Endothelial cell of umbilical vein (primary cell): ENCODE results near the gene INHBC. TPM values are rescaled to one million over a fixed set of nuclear protein-coding genes. Genes with fewer than 3 reads are reported as not detected.

Experiments used
- BruUV-seq: library from RNA; stranded (reverse); fragments of 400-500 nt; replicated peaks from 2 replicates; lab custom pipeline; 2021; lab: Mats Ljungman, UMichigan
- CTCF ChIA-PET: fragments of 300-600, 350-600 bp; sonication (Branson Sonifier 250); formaldehyde crosslinking; loops from one replicate; lab custom pipeline; 2021; ENCODE audit warnings: antibody characterized with exemption, inconsistent platforms; lab: Charles Lee
- POLR2A ChIA-PET: fragments of 300-600, 350-600 bp; sonication (Branson Sonifier 250); formaldehyde crosslinking; loops from one replicate; lab custom pipeline; 2021; ENCODE audit warnings: antibody characterized with exemption, inconsistent platforms; lab: Charles Lee
- DNase-seq: peaks from one replicate; pipeline ENCODE4 v3.0.0-alpha.2; 2011; ENCODE audit warnings: low read depth, low spot score
- FAIRE-seq: peaks from 2 replicates; lab custom pipeline; 2011; peaks lifted over from hg19 to GRCh38; lab: Jason Lieb, UNC
- H2AFZ ChIP-seq: 2 replicates; pipeline ENCODE4 v1.6.0; 2012; ENCODE audit warnings: low read depth, low read length, control low read depth, inconsistent platforms
- H3K27ac ChIP-seq: 2 replicates; pipeline ENCODE4 v1.5.1; 2011; ENCODE audit warnings: low read depth, mild to moderate bottlenecking, control low read depth, low read length, moderate library complexity; ENCODE audit not compliant: insufficient read depth
- H3K27me3 ChIP-seq, 2 experiments: 2 replicates each; pipeline versions ENCODE4 v1.6.0 to v1.6.1; 2011; ENCODE audit warnings: low read length in 2 of 2, mixed read lengths in 1 of 2; ENCODE audit not compliant: control insufficient read depth in 2 of 2, insufficient read depth in 2 of 2
- H3K36me3 ChIP-seq, 2 experiments: 2 replicates in 1 of 2; 3 replicates in 1 of 2; pipeline ENCODE4 v1.5.1; 2011; ENCODE audit warnings: low read length in 2 of 2, mild to moderate bottlenecking in 1 of 2, moderate library complexity in 1 of 2; ENCODE audit not compliant: control insufficient read depth in 2 of 2, insufficient read depth in 2 of 2; ENCODE audit errors: extremely low read depth in 1 of 2
- H3K4me1 ChIP-seq: 3 replicates; pipeline ENCODE4 v1.5.1; 2011; ENCODE audit warnings: mild to moderate bottlenecking, low read length; ENCODE audit not compliant: control insufficient read depth, insufficient read depth; ENCODE audit errors: extremely low read depth
- H3K4me2 ChIP-seq: 2 replicates; pipeline ENCODE4 v1.6.1; 2011; ENCODE audit warnings: low read length, control low read depth, mixed read lengths; ENCODE audit not compliant: insufficient read depth
- H3K4me3 ChIP-seq, 3 experiments: fragments of 200-600 bp in 1 of 3; sonication (generic), shearing (Covaris generic) in 1 of 3; replicated peaks in 1 of 3; 2 replicates each; pipeline ENCODE4 v1.5.1; 2011 to 2016; ENCODE audit warnings: control low read depth in 3 of 3, low read length in 3 of 3, mild to moderate bottlenecking in 2 of 3, inconsistent platforms in 1 of 3, low read depth in 1 of 3, moderate library complexity in 1 of 3; ENCODE audit not compliant: insufficient read depth in 1 of 3
- H3K79me2 ChIP-seq: 2 replicates; pipeline ENCODE4 v1.6.0; 2012; ENCODE audit warnings: low read length, inconsistent platforms; ENCODE audit not compliant: control insufficient read depth, insufficient read depth
- H3K9ac ChIP-seq: replicated peaks from 2 replicates; pipeline ENCODE3; 2011; ENCODE audit warnings: low read length, control low read depth; ENCODE audit not compliant: insufficient read depth; ENCODE audit errors: extremely low read depth
- H3K9me1 ChIP-seq: replicated peaks from 3 replicates; pipeline ENCODE4 v1.6.0; 2011; ENCODE audit warnings: mild to moderate bottlenecking, low read length; ENCODE audit not compliant: control insufficient read depth, insufficient read depth; ENCODE audit errors: extremely low read depth
- H3K9me3 ChIP-seq: replicated peaks from 2 replicates; pipeline ENCODE4 v1.5.1; 2012; ENCODE audit warnings: low read length, inconsistent platforms; ENCODE audit not compliant: control insufficient read depth, insufficient read depth
- H4K20me1 ChIP-seq: replicated peaks from 2 replicates; pipeline ENCODE3; 2011; ENCODE audit warnings: mild to moderate bottlenecking, low read length; ENCODE audit not compliant: control insufficient read depth, insufficient read depth; ENCODE audit errors: extremely low read depth
- EZH2 ChIP-seq: IDR thresholded peaks from 2 replicates; pipeline ENCODE4 v1.6.1; 2012; ENCODE audit warnings: borderline replicate concordance, low read depth, mild to moderate bottlenecking, moderate library complexity, low read length, inconsistent platforms; ENCODE audit not compliant: severe bottlenecking
- FOS ChIP-seq: IDR thresholded peaks from 2 replicates; pipeline ENCODE4 v1.6.1; 2011; ENCODE audit warnings: mild to moderate bottlenecking, low read length, moderate library complexity, borderline replicate concordance; ENCODE audit not compliant: insufficient read depth
- GATA2 ChIP-seq: IDR thresholded peaks from 2 replicates; pipeline ENCODE4 v1.7.0; 2011; ENCODE audit warnings: low read depth, mild to moderate bottlenecking, moderate library complexity, mixed read lengths, low read length; ENCODE audit not compliant: insufficient read length, insufficient read depth
- JUN ChIP-seq: IDR thresholded peaks from 2 replicates; pipeline ENCODE4 v1.6.1; 2011; ENCODE audit warnings: borderline replicate concordance, low read depth; ENCODE audit not compliant: insufficient read length, insufficient read depth
- MYC ChIP-seq: IDR thresholded peaks from one replicate; pipeline ENCODE4 v1.6.1; 2011; ENCODE audit warnings: mild to moderate bottlenecking, low read depth, low read length
- POLR2A ChIP-seq: IDR thresholded peaks from 2 replicates; pipeline ENCODE4 v1.6.1; 2012; ENCODE audit warnings: low read depth, mild to moderate bottlenecking, control low read depth, low read length
- POLR2AphosphoS5 ChIP-seq: IDR thresholded peaks from 2 replicates; pipeline ENCODE4 v1.6.1; 2012; ENCODE audit warnings: low read depth, mild to moderate bottlenecking, control low read depth, low read length, moderate library complexity; ENCODE audit not compliant: insufficient read depth
- dilution Hi-C: fragments of 300-500 bp; cut with MboI; formaldehyde crosslinking; loops from one replicate; pipeline ENCODE4 v1.15.0; 2019; ENCODE audit warnings: low sequenced_read_pairs; ENCODE audit not compliant: extremely low pct_ligation_motif_present
- intact Hi-C: fragments of 100-400 bp; cut with micrococcal nuclease; formaldehyde crosslinking; loops from one replicate; pipeline ENCODE4 v1.10.0; 2022
- polyA plus RNA-seq, 4 experiments: library from polyadenylated mRNA; depleted of rRNA in 3 of 4; stranded (reverse) in 3 of 4; unstranded in 1 of 4; fragments of >200 nt; gene quantifications; 2 replicates each; pipeline versions ENCODE4 v1.2.1 to v1.2.3, GENCODE V29; 2011 to 2012; ENCODE audit warnings: missing spikeins in 1 of 4
- total RNA-seq: library from RNA; stranded (reverse); gene quantifications from 2 replicates; pipeline ENCODE4 v1.2.3, GENCODE V29; 2021
- TF ChIP-seq, protein P1 (sequence below): IDR thresholded peaks from 2 replicates; pipeline ENCODE4 v1.6.1; 2011; ENCODE audit not compliant: insufficient read depth, insufficient read length
- TF ChIP-seq, protein P2 (sequence below), 2 donors: IDR thresholded peaks; 1 replicate in 1 of 2; 2 replicates in 1 of 2; pipeline ENCODE4 v1.5.1; 2011; ENCODE audit warnings: low read length in 2 of 2, mild to moderate bottlenecking in 2 of 2, moderate library complexity in 2 of 2, control low read depth in 1 of 2, inconsistent platforms in 1 of 2, low read depth in 1 of 2; ENCODE audit not compliant: insufficient read depth in 1 of 2; ENCODE audit errors: extremely low read depth in 1 of 2

INHBC gene
- total and polyA plus RNA-seq, 2 donors (not counting 3 experiments of a cell fraction or from before 2014, with no cell fraction given): not detected

DNA sequence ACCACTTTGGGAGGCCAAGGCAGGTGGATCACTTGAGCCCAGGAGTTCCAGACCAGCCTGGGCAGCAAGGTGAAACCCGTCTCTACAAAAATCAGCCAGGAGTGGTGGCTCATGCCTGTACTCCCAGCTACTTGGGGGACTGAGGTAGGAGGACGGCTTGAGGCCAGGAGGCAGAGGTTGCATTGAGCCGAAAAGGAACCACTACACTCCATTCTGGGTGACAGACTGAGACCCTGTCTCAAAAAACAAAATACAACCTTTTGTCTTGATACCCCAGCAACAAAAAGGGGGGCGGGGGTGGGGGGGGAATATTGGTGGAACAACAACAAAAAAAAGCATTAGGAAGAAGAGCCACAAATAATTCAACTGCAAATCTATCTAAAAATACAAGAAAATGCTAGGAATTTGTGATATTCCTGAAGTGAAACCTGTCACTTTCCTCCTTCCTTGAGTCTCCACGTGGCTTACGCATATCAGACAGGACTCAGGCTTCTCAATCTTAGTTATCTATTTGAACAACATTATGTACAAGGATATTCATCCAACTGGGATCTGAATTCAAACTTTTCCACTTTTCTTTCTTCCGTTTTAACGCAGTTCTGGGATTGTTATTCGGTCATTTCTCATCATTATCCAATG is 5.0 kb upstream of the INHBC start:
- peak overlapping the region; percentile 93 for H3K4me2 ChIP-seq
- H3K27ac ChIP-seq: peak overlapping the region; percentile 64
- H2AFZ ChIP-seq: peak overlapping the region; percentile 16
- TSS peak; percentile 67 for BruUV-seq
- peaks cover 6% of the 10 kb centered on the region for H3K4me1 ChIP-seq
- no peaks in the 10 kb centered on the region for H3K36me3 ChIP-seq
- no peaks in the 10 kb centered on the region for H3K9me3 ChIP-seq
- dilution Hi-C loops (no loop called here), intact Hi-C loops (loop anchor here (2.0 to 5.0 kb wide), 2 partner anchors 23 to 122 kb away; no protein-coding TSS in a partner anchor)
- peak overlapping the region; percentile 82 for H3K9ac ChIP-seq
- TF ChIP-seq, protein P1, sequence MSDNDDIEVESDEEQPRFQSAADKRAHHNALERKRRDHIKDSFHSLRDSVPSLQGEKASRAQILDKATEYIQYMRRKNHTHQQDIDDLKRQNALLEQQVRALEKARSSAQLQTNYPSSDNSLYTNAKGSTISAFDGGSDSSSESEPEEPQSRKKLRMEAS: peak; percentile 43
- no peak for TF ChIP-seq JUN
- ChIA-PET POLR2A (interaction anchor here (0.6 kb wide), 1 partner anchor 16 kb away, joined by 4 read pairs; no protein-coding TSS in a partner anchor), CTCF (interaction anchor here (1.0 to 2.2 kb wide), 7 partner anchors 9 to 122 kb away, joined by 3 to 12 read pairs (median 7); partner anchors contain the start of genes GLI1 and INHBE)
- H3K9me1 ChIP-seq: no peaks in the 10 kb centered on the region
- no peaks in the 10 kb centered on the region for H4K20me1 ChIP-seq
- no peak for DNase-seq
- H3K4me3 ChIP-seq: peak overlapping the region; percentile 29 to 75 (median 69)
- FAIRE-seq: no peak
- H3K79me2 ChIP-seq: peaks cover 21% of the 10 kb centered on the region
- no peaks in the 10 kb centered on the region for H3K27me3 ChIP-seq

DNA sequence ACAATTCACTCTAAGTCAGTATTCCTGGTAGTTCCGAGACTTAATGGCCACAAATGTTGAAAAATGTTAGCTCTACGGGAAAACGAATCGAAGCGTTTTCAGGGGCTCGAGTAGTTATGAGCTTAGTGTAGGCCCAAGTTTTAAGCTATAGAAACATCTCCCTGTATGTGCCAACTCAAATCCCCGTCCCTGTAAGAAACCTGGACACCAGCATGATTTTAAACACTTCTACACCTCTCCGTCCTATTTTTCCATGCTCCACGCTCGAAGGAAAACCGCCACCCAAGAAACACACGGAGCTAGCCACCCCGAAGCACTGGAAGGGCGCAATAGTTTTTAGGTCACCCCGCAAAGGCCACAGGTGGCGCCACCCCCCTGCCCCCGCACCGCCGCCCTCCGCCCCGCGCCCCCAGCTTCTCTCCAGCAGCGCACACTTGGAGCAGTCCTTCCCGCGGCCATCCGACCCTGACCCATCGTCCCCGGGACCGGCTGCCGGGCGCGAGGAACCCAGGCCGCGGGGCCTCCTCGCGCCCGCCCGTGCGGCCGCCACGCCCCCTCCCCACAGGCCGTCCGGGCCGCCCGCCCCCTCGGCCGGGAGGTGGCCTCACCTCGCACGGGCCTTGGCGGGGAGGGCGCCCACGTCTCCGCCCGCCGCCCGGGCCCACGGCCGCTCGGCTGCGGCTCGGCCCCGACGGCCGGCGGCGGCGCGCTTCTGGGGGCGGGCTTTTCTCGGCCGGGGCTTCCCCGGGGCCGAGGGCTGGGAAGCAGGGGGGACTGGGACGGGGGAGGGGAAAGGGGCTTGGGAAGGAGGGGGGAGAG is 4.3 kb upstream of the INHBC start:
- FAIRE-seq (no peak), DNase-seq (peak; percentile 66)
- peaks cover 21% of the 10 kb centered on the region for H3K79me2 ChIP-seq
- H3K9me1 ChIP-seq: no peaks in the 10 kb centered on the region
- peak overlapping the region; percentile 40 to 75 (median 69) for H3K4me3 ChIP-seq
- intact Hi-C loops: loop anchor here (2.0 to 5.0 kb wide), 2 partner anchors 22 to 123 kb away; no protein-coding TSS in a partner anchor
- no peak for TF ChIP-seq JUN
- TF ChIP-seq GATA2: no peak
- no peak for TF ChIP-seq EZH2
- no peak for TF ChIP-seq MYC
- no peak for TF ChIP-seq POLR2AphosphoS5
- TF ChIP-seq, protein P1: no peak
- TF ChIP-seq, protein P2, sequence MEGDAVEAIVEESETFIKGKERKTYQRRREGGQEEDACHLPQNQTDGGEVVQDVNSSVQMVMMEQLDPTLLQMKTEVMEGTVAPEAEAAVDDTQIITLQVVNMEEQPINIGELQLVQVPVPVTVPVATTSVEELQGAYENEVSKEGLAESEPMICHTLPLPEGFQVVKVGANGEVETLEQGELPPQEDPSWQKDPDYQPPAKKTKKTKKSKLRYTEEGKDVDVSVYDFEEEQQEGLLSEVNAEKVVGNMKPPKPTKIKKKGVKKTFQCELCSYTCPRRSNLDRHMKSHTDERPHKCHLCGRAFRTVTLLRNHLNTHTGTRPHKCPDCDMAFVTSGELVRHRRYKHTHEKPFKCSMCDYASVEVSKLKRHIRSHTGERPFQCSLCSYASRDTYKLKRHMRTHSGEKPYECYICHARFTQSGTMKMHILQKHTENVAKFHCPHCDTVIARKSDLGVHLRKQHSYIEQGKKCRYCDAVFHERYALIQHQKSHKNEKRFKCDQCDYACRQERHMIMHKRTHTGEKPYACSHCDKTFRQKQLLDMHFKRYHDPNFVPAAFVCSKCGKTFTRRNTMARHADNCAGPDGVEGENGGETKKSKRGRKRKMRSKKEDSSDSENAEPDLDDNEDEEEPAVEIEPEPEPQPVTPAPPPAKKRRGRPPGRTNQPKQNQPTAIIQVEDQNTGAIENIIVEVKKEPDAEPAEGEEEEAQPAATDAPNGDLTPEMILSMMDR (IDR thresholded peaks at IDR 0.05; ENCODE audit: extremely low read depth in 1 of 2, insufficient read depth in 1 of 2, low read depth in 1 of 2, low read length in 2 of 2): no peak
- no peak for TF ChIP-seq POLR2A
- TF ChIP-seq FOS: no peak
- peak overlapping the region; percentile 64 for H3K27ac ChIP-seq
- no peaks in the 10 kb centered on the region for H3K36me3 ChIP-seq
- no peaks in the 10 kb centered on the region for H4K20me1 ChIP-seq
- dilution Hi-C loops: no loop called here
- CTCF ChIA-PET: interaction anchor here (1.0 to 2.2 kb wide), 7 partner anchors 9 to 123 kb away, joined by 3 to 12 read pairs (median 7); partner anchors contain the start of genes GLI1 and INHBE
- H3K9ac ChIP-seq: peak overlapping the region; percentile 82
- H2AFZ ChIP-seq: peak overlapping the region; percentile 16
- peak overlapping the region; percentile 93 for H3K4me2 ChIP-seq
- H3K4me1 ChIP-seq: peaks cover 6% of the 10 kb centered on the region
- no peaks in the 10 kb centered on the region for H3K27me3 ChIP-seq
- no TSS peak for BruUV-seq
- POLR2A ChIA-PET: interaction anchor here (0.6 kb wide), 2 partner anchors 17 to 67 kb away, joined by 4 to 12 read pairs; no protein-coding TSS in a partner anchor
- H3K9me3 ChIP-seq: no peaks in the 10 kb centered on the region
